ENCODE measurements around the gene NHS.

NHS gene

DNA sequence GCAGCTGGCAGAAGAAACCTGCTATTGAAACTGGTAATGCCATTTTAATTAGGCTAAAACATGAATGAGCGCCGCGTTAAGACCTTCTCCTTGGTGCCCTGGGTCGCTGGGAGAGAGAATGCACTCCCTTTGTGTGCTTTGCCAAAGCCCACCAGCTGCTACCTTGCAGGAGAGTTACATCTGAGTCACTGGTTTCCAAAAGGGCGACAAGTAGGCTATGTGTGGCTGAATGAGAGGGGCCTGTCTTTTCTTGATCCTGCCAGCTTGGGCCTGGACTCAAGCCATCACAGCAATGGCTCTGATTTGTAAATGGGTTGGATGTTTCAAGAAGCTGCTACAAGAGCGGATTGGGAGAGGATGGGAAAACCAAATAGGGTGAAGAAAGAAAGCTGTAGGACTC, 81.5 kb downstream of the NHS start:
- no peak for FAIRE-seq

GRCh38 chrX:17459008-17459611, 84.1 kb downstream of the NHS start:
- no peak for FAIRE-seq

GRCh38 chrX:17459661-17460060, 84.7 kb downstream of the NHS start:
- no peak for FAIRE-seq

- no peak for FAIRE-seq
These were observed 87.9 kb downstream of the NHS start for GRCh38 chrX:17462881-17463280.

DNA sequence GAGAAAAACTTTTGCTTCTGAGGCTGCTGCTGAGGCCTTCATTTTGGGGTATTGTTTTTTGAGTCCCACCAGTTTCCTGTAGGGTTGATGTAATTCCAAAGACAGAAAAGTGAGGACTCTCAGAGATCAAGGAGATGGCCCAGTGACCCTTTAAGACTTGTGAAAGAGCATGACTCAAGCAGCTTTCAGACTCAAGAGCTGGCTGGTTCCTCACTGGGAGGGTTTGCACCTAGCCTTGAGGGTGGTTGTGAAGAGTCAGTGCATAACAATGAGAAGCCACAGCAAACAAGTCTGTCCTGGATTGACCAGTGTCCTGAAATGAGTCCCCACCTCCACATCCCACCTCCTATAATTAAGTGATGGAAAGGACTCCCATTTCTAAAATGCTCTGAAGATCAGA, 89.2 kb downstream of the NHS start:
- no peak for FAIRE-seq

DNA sequence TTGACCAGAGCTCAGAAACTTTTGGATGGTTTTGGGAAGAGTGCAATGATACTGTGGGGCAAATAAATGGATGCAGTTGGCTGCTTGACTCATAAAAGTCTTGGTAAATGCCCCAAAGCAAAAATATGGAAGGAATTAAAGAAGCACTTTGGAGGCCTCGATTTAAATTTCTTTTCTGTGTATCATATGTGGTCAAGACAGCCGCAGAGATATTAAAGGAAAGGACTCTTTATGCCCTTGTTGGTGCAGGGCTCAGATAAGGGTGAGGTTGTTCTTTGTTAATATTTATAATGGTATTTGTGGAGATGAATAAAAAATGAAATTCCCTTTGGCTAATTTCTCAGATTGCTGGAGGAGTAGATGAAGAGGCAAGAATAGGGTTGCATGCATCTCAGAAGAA, 90.2 kb downstream of the NHS start:
- no peak for FAIRE-seq

DNA sequence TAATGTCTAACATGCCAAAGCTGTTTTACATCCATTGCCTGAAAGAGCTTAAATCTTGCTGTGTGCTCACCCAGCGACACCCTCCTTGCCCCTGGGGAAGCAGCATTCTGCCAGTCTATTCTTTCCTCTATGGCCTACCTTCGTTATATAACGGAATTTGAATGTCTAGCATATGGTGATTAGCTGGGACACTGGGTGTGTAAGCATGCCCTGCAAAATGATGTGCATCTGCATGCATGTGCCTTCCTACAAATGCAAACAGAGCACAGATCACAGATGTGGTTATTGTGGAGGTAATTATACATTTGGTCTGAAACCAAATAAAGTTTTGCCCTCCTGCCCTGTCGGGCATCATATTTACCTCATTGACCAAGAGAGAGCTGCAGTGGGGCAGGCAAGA, 90.8 kb downstream of the NHS start:
- FAIRE-seq: no peak

- no peak for FAIRE-seq
These were observed 95.1 kb downstream of the NHS start for GRCh38 chrX:17470136-17470535.

DNA sequence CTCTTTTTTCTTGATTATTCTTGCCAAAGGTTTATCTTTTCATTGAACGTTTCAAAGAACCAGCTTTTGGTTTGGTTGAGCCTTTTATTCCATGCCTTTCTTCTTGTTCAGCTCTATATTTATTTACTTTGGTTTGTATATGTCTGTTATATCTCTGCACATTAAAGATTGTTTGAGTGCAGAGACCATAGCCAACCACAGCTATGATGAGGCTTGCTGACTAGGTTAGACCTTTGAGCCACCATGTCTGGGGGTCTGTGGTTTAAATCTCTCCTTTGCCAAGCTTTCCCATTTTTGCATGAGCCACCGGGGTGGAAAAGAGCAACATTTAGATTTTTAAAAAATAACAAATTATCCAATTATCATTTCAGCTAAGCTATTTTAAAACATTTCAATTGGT, 96.1 kb downstream of the NHS start:
- no peak for FAIRE-seq

DNA sequence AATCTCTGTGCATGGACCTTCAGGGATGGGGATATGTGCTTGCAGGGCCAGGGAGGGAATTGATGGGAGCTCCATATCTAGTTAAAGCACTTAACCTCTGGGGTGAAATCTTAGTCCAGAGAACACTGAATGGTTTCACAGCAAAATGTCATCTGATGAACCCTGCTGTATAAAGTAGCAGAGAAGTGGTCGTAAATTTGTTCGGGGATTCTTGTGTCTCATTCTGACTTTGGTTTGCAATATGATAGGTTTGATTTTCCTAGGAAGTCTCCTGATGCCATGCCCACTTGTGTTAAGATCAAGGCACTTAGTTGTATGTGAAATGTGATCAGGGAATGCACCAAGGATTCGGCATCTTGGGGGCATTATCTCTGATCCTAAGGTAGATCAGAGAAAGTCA, 96.9 kb downstream of the NHS start:
- FAIRE-seq: no peak

- no peak for FAIRE-seq
These were observed 97.4 kb downstream of the NHS start for GRCh38 chrX:17472424-17472823.

DNA sequence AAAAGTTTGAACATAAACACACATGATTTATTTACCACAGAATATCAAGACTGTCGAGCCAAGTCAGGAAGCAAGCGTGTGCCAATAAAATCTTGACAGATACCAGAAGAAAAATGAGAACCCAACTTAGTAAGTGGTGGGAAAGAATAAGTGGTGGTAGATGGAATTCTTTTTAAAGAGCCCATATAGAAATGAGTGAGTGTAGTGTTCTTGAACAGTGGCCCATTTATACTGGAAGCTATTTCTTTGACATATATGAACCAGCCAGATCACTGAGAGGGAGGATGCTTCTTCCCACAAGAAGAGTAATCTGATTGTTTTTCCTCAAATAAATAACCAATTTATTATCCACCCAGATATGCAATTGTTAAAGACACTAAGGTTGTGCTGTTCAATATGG, 98.0 kb downstream of the NHS start:
- FAIRE-seq: no peak

- FAIRE-seq: no peak
These were observed 99.9 kb downstream of the NHS start for GRCh38 chrX:17474892-17475291.

DNA sequence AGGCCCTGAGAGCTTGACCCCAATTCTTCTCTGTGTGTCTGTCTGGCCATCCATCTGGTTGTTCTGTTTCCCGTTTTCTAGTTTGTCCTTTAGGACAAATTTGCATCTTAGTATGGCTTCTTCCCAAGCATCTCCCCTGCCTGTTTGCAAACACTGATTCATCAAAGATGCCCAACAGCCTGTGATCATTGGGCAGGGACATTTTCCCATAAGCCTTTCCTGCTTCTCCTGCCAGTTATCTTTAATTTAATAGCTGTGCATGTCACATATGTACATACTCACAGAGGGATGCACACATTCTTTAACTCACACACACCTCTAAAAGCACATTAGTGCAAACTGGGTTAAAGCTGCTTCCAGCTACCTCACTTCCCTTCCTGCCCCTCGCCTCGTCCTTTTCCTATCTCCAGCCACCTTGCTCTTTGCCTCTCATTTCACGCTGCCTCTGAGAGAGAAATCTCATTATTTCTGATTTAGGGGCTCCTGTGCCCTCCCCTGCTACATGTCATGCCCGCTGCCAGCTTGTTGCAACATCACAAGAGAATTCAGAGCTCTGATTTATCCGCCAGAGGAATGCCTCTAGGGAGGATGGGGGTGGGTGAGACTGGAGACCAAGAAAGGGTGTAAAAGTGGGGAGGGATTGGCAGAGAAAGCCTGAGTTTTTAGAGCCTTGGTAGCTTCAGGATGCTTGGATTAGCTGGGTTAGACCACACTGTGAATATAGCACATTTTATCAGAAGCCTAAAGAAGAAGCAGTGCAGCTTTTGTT, 100.6 kb downstream of the NHS start:
- FAIRE-seq: no peak

DNA sequence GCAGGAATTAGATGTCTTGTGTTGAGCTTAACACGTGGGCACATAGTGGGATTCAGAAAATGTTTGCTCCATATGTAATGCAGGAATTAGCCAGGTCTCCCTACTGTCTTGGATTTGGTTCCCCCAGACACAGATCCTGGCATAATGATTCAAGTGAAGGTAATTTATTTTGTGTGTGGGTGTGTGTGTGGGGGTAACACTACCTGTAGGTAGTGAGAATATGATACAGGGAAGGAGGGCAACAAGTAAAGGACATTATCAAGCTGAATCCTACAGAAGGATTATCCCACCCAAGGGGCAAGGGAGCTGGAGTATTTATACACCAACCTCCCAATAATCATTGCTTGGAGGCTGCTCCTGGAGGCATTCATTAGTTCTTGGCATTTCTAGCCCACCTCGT, 101.4 kb downstream of the NHS start:
- FAIRE-seq: no peak

DNA sequence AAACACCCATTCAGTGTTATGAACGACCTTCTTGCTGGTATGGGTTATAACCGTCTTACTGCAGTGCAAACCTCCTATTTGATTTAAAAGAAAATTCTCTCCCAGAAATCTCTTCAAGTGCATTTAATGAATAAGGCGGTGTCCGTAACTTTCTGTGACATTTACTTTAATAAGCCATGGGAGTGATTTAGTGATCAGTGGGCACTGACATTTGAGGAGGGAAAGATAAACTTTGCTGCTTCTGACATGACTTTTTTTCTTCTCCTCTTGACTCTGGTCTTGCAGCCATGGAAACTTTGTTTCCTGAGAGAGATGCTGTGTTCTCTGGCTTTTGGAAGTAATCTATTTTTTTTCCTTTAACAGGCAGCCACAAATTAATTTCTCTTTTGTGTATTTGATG, 106.1 kb downstream of the NHS start:
- FAIRE-seq: no peak

DNA sequence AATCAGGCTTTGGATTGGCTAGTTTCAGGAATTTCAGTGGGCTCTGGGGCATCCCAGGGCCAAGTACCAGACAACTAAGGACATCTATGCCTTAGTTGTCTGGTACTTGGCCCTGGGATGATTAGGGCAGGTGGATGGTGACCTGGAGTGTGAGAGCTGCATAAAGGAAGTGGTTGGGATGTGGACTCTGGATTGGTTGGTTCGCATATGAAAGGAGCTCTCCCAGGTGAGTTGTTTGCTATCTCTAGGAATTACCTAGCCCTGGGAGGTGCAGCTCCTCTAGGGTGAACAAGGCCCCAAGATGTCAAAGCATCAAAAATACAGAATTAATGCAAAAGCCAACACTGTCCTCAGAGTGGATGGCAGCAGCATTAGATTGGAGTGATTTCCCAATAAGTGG, 109.6 kb downstream of the NHS start:
- no peak for FAIRE-seq

DNA sequence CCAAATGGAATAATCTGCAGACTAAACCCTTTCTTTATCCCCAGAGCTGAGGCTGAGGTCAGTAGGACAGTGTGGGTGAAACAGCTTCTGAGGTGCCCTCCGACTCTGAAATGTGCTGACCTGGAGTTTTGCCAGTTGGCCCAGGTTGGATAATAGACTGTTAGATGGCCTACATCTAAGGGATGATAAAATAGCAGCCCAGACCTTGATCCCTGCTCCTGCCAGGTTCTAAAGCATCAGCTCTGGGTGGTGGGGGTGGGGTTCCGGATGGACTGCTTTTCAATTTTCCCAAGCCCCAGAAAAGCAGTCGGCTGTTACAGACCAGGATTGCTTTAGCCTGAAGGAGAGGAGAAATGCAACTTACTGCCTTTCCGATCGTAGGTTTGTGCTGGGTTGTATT, 110.4 kb downstream of the NHS start:
- no peak for FAIRE-seq

DNA sequence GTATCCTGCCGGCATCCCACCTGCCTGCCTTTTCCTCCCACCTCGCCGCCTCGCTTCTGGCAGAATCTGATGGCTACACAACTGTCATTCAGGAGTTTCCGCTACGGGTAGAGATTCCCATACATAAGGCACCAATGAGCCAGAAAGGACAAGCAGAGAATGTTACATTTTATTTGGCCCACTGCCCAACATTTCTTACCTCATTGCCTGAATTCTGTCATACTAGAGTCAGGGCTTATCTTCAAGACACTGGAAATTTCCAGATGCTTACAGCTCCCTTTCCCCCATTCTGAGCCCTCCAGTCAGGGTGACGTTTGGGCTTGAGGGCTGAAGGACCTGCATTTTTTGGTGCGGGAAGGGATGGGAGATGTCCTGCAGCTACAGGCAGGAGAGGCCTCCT, 113.0 kb downstream of the NHS start:
- no peak for FAIRE-seq

GRCh38 chrX:17494216-17494615, 119.2 kb downstream of the NHS start:
- FAIRE-seq: no peak

GRCh38 chrX:17495052-17495451, 120.1 kb downstream of the NHS start:
- no peak for FAIRE-seq

DNA sequence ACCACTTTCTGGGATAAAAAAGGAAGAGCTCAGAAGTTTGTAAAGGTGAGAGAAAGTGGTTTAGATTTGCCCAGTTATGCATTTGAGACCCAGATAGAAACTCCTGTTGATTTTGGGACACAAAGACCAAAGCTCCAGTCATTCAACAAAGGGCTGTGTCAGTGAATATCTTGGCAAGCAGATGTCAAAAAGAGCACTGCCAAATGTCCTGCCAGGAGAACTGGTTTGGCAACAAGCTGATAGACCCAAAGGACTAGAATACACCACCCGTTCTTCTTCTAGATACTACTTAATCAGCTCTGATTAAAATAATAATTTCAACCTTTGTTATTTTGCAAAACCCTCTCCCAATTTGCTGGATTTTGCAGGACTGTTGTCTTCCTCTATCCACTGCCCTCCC, 121.4 kb downstream of the NHS start:
- no peak for FAIRE-seq

GRCh38 chrX:17497193-17497592, 122.2 kb downstream of the NHS start:
- FAIRE-seq: no peak

DNA sequence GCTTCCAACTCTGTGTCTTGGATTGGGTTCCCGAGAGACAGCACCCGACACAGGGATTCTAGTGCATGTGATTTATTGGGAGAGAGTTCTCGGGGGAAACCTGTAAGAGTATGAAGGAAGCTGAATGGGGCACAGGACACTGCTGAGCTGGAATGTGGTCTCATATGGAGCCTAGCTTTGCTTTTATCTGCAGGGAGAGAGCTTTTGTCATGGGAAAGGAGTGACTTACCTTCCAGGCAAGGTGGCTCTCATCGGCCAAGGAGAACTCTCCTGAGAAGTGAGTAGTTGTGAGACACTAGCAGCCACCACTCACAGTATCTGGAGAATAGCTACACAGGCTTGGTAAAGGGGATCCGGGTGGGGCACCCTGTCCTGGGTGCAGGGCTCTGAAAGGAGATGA, 124.5 kb downstream of the NHS start:
- no peak for FAIRE-seq

- no peak for FAIRE-seq
These were observed 125.2 kb downstream of the NHS start for GRCh38 chrX:17500145-17500579.

Measured in TTC549 (cell line).